HG03460 (cell line): ENCODE data around the gene P2RY6.
"Not testable (repeated sequence)": the region's sequence is repeated elsewhere in the genome, so short reads cannot be mapped to it uniquely, and the experiment has no call there.

Experiments used
- ATAC-seq: cut with Tn5 transposase; IDR thresholded peaks from one replicate; pipeline ENCODE4 v1.9.1; 2021; ENCODE audit not compliant: unreplicated experiment

Gene P2RY6

DNA sequence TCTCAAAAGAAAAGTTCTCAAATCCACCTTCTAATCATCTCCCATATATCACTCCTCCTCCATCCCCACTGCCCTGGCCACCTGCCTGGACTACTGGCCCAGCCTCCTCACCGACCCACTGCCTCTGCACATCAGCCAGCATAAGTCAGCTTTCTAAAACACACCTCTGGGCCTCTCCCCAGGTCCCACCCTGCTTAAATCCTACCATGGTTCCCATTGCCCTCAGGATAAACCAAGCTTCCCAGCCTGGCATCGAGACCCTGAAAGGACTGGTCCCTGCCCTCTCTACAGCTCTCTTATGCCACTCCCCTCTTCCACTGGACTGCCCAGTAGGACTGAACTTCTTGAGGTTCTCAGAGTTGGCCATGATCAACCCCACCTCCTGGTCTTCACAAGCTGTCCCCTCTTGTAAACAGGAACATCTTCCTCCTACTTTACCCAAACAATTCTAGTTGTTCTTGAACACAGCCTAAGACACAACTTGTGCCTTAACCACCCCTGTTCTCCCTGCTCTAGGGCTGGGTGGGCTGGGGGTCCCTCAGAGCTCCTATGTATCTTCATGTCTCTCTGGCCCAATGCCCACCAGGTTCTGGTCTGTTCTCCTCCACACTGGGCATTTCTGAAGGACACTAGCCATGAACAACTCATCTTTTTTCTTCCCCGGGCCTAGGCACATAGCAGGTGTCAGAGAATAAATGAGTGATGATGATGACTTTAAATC, 12.6 kb upstream of the P2RY6 start:
- no peak for ATAC-seq

DNA sequence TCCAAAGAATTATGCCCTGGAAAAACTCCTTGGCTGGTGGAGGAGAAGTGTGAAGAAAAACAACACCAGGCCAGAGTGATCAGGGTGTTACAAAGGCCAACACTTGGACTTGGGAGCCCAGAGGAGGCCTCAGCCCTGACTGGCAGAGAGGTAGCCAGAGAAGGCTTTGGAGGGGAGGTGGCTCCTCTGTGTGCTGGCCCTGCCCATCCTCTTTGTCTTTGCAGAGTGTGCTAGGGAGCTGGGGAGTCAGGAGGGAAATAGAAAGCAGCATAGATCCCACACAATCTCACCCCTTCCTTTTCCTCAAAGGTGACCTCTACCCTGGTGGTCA, 12.0 kb upstream of the P2RY6 start:
- no peak for ATAC-seq

DNA sequence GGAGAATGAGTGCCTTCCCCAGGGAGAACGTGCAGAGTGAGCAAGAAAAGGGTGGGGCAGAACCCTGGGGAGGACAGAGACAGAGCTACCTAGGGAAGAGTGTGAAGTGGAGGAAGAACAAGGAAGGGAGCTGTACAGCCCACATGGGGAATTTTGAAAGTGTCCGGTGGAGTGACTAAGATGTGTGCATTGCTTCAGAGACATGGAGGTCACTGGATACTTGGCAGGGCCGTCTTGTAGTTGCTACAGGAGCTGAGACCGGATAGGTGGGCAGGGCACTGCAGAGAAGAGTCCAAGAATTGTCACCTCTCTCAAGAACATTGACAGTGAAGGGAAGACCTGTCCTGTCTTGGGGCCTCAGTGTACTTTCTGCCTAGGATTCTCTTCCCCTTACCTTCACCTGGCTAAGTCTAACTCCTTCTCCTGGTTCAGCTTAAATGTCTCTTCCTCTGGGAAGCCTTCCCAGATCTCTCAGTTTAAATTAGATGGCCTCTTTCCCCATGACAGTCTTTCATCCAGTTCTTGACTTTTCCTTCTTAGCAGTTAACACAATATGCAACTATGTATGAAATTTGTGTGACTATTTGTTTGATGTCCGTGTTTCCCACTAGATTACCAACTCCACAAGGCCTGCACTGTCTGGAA, 9.2 kb upstream of the P2RY6 start:
- no peak for ATAC-seq

DNA sequence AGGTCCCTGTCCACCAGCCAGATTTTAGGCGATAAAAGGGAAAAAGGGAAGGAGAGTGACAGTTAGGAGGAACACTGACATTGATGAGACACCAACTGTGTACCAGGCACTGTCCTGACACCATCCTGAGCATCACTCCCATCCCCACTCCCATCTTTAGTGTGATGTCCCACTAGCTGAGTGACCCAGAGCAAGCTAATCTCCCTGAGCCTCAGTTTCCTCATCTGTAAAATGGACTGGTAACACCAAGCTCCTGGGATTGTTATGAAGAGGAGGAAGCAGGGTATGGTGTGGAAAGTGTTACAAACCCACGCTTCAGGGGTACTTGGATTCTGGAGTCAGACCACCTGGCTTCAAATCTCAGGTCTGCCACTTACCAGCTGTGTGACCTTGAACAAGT, 8.5 kb upstream of the P2RY6 start:
- no peak for ATAC-seq

DNA sequence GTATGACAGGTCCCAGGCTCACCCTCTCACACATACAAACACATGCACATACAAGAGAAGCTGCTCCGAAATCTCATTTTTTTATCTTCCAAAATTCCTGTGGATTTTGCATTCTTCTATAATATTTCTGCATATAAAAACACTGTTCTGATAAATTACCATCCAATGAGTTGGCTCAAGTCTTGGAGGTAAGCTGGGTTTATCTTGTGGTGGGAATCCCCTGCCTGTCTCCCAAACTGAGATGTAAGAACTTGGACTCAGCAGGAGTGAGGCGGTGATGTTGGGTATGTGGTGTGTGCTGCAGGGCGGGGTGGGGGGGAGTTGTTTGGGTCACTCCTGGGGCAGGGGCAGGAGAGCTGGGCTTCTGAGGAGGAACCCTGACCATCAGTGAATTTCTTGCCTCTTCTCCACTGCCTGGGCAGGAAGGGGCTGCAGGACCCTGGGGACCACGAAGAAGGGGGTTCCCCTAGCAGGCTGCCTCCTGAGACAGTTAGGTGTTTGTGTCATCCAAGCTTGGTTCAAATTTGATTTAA, 6.8 kb upstream of the P2RY6 start:
- no peak for ATAC-seq

DNA sequence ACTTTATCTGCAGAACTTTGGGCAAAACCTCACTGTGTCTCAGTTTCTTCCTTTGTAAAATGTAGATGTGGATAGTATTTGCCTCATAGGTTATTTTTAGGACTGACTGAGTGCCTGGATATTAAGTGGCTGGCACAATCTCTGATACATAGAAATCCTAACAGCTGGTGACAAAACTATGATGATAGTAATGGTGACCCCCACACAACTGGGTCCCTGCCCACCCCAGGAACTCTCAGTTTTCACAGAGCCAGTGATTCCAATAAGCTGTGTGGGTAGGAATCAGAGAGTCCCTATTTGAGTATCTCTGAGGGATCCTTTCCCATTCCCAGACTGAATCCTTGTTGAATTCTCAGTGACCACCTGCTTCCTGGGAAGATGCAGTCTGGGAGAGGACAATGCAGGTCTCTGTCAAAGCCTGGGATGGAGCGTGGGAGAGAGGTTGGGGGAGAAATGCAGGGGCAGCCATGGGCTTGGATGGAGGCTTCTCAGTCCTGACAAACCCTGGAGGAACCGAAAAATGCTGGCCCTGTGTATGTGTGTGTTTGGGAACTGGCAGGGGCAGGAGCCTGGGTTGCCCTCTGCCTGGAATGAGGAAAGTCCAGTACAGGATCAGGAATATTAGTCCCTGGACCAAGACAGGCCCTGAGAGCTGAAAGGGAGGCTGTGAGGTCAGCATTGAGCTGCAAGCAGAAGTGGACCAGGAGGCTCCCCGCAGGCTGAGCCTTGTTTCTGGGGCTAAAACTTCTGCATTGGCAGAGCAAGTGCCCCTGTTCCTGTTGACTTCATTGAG, 6.1 kb upstream of the P2RY6 start:
- ATAC-seq, result no peak

DNA sequence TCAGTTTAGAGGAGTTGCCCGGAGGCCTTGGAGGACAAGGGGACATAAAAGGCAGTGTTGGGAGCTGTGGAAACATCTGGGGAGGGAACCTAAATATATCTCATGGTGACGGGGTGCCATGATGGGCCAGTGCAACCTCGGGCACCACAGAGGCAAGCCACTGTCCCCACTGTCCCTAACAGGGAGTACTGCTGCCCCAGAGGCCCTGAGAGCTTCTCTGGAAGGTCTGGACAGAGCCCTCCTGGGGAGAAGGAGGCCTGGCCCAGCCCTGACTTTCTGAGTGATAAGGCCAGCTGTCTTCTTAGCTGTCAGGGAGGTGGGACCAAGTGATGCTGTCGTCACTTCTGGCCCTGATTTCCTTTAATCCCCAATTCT, 5.5 kb upstream of the P2RY6 start:
- no peak for ATAC-seq

DNA sequence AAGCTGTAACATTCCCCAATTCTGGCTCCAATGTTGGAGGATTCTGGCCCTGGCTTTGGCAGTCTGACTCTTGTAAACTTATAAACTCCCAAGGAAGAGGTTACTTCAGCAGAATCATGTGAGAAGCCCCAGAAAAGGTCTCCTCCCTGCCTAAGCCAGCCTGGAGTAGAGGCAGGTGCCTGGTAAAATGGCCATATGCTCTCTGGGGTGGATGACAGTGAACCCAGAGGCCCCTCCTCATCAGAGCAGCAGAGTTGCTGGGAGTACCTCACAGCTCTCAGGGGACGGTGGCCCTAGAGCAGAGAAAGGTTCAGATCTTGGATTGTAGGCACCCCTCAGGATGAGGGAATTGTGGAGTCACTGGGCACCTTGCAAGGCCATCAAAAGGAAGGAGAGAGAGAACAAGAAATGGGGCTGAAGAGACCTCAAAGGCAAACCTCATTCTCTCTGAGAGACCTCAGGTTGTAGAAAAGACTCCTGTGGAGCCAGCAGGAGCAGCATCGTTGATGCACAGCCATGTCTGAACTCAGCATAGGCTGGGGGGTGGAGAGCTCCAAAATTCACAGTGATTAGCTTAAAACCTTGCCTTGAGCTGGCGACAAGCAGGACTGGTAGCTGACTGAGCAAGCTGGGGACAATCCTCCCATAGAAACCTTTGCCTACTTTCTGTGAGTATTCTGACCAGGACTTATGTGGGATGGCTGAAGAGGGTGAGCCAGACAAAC, 4.9 kb upstream of the P2RY6 start:
- no peak for ATAC-seq

DNA sequence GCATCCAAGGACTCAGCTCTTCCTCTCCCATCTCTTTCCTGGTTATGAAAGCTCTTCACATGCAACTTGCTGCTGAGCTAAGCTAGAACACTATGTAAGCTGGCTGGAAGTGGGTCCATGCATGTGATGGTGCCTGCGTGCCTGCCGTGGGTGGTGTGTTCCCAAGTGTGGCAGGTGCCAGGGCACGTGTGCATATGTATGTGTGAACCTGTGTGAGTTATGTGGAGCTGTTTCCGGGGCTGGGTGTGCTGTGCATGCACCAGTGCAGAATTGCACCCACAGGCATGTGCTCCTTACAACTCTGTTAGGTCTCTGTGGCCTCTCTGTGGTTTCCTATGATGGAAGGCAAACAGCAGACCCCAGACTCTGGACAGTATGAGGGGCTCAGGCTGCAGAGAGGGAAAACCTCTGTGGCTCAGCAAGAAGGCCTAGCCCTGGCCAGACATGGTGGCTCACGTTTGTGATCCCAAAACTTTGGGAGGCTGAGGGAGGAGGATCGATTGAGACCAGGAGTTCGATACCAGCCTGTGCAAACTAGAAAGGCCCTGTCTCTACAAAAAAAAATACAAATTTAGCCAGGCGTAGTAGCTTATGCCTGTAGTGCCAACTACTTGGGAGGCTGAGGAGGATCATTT, 4.1 kb upstream of the P2RY6 start:
- no peak for ATAC-seq

DNA sequence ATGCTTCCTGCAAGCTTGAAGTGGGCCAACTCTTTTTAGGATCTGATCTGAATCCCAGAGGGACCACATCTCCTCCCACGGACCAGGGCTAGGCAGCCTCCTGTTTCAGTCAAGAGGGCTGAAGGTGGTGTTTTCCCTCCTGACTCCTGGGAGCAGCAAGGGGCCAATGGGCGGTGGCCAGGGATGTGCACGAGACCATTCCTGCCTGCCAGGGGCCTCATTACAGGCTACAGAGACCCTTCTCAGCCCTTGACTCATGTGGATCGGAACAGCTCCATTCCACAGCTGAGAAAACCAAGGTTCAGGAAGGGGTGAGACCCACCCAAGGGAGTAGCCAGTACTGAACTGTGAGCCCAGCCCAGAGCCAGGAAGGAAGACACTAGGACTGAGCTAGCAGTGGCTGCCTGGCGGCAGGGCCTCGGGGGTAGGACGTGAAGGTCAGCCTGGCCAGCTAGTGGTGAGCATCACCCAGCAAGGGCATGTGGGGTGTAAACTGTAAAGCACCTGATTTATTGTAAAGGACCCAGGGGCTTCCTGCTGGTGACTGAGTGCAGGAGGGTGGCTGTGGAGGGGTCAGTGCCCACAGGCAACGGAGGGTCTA, 3.4 kb upstream of the P2RY6 start:
- ATAC-seq, result no peak

DNA sequence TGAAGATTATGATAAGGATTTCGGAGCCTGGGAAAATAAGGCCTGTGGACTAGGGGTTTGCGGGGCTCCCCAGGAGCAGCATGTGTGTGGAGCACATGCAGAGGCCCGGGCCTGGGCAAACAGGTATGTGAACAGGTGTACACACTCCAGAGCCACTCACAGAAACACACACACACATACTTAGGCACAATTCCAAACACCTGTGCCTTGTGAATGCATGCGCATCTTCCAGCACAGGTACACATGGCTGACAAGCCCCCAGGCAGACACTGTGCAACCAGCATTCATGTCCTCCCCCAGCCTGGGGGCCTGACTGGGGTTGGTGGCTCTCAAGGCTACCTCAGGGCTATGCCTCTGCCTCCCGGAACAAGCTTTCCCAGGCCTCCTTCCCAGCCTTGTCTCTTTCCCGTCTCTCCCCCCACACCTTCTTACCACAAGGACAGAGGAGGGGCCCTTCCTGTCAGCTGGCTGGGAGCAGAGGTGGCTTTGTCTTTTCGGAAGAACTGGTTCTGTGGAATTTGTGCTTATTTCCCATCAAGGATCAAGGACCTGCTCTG, 2.6 kb upstream of the P2RY6 start:
- ATAC-seq, result no peak

DNA sequence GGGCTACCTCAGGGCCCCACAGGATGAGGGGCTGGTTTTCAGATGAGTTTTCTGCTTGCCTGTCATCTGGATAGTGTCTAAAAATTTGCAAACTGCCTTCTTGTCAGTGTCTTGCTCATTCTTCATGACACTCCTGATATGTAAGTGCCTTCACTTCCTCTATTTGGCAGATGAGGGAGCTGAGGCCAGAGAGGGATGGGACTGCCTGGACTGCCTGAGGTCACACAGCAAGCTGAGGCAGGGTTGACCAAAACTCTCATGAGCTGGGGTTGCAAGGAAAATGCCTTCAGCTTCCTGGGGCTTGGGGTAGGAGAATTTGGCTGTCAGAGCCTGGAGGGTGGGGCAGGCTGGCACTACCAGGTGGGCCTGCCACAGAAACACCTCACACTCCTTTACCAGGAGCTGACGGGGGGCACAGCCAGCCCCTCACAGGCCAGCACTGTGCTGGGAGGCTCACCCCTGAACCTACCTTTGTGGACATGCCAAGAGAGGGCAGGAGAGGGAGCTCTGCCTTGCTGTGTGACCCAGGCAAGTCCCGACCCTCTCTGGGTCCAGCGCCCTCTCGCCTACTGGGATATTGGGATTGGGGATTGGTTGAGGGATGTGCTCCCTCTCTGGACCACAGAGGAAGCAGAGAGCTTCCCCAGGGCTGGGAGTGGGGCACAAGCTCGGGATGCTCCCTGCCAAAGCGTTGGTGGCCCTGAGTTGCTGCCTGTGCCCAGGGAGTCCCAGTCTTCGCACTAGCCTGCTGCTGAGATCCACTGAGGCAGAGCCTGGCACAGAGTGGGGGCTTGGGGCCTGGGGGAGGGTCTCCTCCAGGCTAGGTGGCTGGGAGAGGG, 1.9 kb upstream of the P2RY6 start:
- ATAC-seq, result no peak

DNA sequence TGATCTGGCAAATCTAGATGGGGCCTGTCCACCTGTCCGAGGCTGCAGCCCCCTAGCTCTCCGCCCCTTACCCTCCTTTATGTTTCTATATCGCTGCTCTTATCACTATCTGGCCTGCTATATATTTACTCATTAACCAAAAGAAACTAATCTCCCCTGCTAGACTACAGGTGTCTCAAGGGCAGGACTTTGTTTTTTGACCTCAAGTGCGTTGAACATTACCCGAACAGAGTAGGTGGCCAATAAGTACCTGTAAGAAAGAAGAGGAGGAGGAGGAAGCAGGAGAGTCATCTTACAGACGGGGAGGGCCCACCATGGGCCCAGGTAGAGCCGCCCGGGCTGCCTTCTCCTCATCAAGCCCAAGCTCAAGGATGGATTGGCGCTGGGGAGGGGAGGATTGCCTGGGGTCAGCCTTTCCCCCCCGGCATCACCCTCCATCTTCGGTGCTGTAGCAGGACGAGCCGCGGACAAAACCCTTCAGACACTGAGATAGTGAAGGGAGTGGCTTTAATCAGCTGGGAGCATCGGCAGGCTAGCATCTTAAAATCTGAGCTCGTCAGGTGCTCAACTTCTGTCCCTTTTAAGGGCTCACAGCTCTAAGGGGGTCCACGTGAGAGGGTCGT, 1.2 kb upstream of the P2RY6 start:
- no peak for ATAC-seq

DNA sequence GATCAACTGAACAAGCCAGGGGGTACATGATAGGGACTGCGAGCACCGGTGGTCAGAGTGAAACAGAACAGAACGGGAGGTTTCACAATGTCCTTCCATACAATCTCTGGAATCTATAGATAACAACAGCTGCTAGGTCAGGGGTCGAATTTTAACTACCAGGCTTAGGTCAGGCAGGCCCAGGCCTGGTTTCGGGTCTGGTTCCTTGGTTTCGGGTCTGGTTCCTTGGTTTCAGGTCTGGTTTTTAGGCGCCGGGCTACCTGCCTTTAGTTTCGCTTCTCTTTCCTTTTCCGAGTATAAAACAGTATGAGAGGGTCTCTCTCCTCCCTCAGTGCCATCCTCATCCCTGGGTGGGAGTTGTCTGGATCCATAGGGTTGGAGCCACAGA, 666 bp upstream of the P2RY6 start:
- ATAC-seq, result not testable (repeated sequence)

DNA sequence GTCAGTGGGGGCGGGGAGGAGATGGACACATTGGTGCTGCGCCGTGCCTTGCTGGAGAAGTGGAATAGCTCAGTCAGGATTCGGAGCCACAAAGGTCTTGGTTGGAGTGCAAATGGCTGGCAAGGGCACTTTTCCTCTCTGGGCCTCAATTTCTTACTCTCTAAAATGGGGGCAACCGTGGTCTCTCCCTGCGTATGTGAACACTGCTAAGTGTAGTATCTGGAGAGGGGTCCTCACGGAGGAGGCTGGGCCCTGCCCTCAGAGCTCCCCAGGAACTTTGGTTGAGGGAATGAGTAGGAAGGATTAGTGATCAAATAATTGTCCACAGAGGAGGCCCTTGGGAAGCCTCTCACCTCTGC, 521 bp downstream of the P2RY6 start:
- ATAC-seq, result no peak

DNA sequence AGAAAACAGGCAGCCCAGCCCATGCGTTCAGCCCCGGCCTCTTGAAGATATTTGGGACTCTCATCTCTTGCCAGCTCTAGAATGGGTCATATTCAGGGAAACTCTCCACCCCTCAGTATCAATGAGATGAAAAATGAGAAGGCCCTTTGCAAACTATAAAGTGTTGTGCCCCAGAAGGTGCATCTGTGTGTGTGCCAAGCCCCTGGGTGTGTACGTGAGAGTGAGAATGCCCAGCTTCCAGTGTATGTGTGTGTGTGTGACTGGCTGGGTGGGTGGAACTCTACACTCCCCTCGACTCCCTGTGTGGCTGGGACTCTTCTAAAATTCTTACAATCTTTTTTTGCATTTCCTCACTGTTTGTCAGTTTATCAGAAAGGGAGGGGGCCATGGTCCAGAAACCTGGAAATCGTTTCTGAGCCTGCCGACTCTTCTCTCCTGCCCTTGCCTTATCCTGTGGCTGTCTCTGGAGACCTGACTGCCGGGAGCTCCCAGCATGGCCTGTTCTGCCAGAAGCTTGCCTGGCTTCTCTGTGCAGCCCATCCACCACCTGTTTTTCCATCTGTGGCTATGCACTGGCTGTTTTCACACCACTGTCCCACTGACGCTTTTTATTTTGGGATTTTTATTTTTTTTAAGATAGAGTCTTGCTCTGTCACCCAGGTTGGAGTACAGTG, 1.2 kb downstream of the P2RY6 start:
- no peak for ATAC-seq

DNA sequence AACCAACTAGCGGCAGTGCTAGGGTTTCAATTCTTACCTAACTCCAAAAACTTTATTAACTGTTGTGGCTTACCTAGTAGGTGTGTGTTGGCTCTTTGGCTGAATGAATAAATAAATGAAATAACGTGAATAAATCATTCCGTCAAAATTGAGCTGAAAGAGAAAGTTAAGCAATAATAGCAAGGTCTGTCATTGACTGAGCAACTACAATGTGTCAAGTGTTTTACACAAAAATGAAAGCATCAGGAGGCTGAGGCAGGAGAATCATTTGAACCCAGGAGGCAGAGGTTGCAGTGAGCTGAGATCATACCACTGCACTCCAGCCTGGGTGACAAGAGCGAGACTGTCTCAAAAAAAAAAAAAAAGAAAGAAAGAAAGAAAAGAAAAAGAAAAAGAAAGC, 2.1 kb downstream of the P2RY6 start:
- not testable (repeated sequence) for ATAC-seq

DNA sequence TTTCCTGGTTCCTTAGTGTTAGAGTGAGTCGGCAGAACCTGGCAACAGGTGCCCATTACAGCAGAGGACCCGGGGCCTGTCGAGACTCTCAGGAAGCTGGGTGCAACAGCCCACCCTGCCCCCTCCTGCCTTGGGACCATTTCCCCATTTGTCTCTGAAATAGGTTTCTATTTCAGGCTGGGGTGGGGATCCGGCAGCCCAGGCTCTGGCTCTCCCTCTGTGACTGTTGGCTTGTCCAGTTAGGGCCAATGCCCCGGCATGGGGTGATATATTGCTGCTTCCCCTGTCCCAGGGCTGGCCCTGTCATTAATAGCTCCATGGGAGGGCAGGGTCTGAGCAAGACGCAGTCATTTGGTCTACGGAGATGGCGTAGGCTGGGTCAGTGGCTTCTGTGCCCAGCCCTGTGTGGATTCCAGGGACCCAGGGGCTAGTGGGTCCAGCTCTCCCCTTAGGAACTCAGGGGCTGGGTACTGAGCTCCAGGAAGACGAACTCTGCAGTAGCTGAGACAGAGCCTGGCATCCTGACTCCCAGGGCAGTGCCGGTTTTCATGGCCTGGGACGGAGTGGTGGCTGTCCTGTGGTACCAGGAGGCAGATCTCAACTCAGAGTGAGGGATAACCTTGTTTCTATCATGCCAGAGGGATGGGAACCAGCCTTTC, 2.7 kb downstream of the P2RY6 start:
- ATAC-seq, result no peak
